Measurements from ENCODE around the gene SLC5A3.

- no peak for TF ChIP-seq CTCF (IDR thresholded peaks at IDR 0.05 in 8 of 11, conservative IDR thresholded peaks at IDR 0.05 in 3 of 11)
- TF ChIP-seq POLR2A (IDR thresholded peaks at IDR 0.05), result no peak
- no peak for TF ChIP-seq POLR2AphosphoS5 (IDR thresholded peaks at IDR 0.05)
Observed at GRCh38 chr21:34116569-34116968, 43.2 kb downstream of the SLC5A3 start.
